Measurements from ENCODE around the gene UBN1.
A peak's percentile ranks its signal among the peaks of the same experiment; 100 is the strongest.

The UBN1 gene

GRCh38 chr16:4825196-4825595, 22.1 kb upstream of the UBN1 start:
- no peak overlapping the region for H3K4me3 ChIP-seq (ENCODE audit: low read length)
- no peak for DNase-seq (ENCODE audit: low read depth)
- no peak for TF ChIP-seq CTCF (conservative IDR thresholded peaks at IDR 0.05; ENCODE audit: low read depth, low read length)

- no peak overlapping the region for H3K4me3 ChIP-seq (ENCODE audit: low read length)
- no peak for TF ChIP-seq CTCF (conservative IDR thresholded peaks at IDR 0.05; ENCODE audit: low read depth, low read length)
- no peak for DNase-seq (ENCODE audit: low read depth)
Observed at GRCh38 chr16:4826526-4826925, 20.8 kb upstream of the UBN1 start.

GRCh38 chr16:4826980-4827379, 20.3 kb upstream of the UBN1 start:
- H3K4me3 ChIP-seq (ENCODE audit: low read length) = no peak overlapping the region
- no peak for TF ChIP-seq CTCF (conservative IDR thresholded peaks at IDR 0.05; ENCODE audit: low read depth, low read length)

GRCh38 chr16:4828567-4829321, 18.5 kb upstream of the UBN1 start:
- no peak for TF ChIP-seq CTCF (conservative IDR thresholded peaks at IDR 0.05; ENCODE audit: low read depth, low read length)
- DNase-seq (ENCODE audit: low read depth) = no peak
- H3K4me3 ChIP-seq (ENCODE audit: low read length) = no peak overlapping the region

More at GRCh38 chr16:4826980-4827379, 20.3 kb upstream of the UBN1 start:
- peak; percentile 53 for DNase-seq (ENCODE audit: low read depth)

- H3K4me3 ChIP-seq (ENCODE audit: low read length) = no peak overlapping the region
- DNase-seq (ENCODE audit: low read depth) = no peak
- no peak for TF ChIP-seq CTCF (conservative IDR thresholded peaks at IDR 0.05; ENCODE audit: low read depth, low read length)
Observed at GRCh38 chr16:4830408-4830807, 16.9 kb upstream of the UBN1 start.

- no peak for DNase-seq (ENCODE audit: low read depth)
- no peak for TF ChIP-seq CTCF (conservative IDR thresholded peaks at IDR 0.05; ENCODE audit: low read depth, low read length)
- H3K4me3 ChIP-seq (ENCODE audit: low read length) = no peak overlapping the region
Observed at GRCh38 chr16:4831616-4832015, 15.7 kb upstream of the UBN1 start.

DNA sequence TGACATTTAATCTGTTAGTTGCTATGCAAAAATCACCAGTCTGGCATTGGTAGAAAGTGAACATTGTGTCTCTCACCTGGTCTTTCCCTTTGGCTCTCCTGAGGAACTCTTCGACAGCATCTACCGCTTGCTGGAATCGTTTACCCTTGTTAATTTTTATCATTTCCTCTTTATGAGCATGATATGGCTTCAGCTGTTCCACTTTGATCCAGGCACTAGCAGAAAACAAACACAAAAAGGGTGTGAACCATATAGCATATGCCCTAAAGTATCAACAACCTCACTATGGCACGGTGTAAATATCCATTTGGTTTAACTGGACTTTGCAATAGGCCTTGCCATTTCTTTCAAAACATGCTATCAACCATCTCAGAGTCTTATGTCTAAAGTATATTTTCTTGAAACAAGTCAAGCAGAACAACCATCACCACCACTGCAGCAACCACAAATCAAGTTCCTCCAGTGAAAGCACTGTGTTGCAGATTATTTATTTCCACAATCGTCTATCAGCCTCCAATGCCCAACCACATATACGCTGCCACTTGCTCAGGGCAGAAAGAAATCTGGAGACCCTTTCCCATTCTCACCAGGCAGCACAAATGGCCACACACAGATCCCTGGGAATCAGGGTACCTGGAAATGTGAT, 14.5 kb upstream of the UBN1 start:
- DNase-seq (ENCODE audit: low read depth) = no peak
- no peak for TF ChIP-seq CTCF (conservative IDR thresholded peaks at IDR 0.05; ENCODE audit: low read depth, low read length)
- no peak overlapping the region for H3K4me3 ChIP-seq (ENCODE audit: low read length)

All from retinal pigment epithelial cell (primary cell).